NCI-H2196 treated with DMSO at 0.1 percent for 48 hours (cell line): ENCODE results near the gene PYY.

Experiments used
- DNase-seq: peaks from one replicate; lab custom pipeline; 2025; ENCODE audit not compliant: unreplicated experiment; lab: John Stamatoyannopoulos, UW

The PYY gene

DNA sequence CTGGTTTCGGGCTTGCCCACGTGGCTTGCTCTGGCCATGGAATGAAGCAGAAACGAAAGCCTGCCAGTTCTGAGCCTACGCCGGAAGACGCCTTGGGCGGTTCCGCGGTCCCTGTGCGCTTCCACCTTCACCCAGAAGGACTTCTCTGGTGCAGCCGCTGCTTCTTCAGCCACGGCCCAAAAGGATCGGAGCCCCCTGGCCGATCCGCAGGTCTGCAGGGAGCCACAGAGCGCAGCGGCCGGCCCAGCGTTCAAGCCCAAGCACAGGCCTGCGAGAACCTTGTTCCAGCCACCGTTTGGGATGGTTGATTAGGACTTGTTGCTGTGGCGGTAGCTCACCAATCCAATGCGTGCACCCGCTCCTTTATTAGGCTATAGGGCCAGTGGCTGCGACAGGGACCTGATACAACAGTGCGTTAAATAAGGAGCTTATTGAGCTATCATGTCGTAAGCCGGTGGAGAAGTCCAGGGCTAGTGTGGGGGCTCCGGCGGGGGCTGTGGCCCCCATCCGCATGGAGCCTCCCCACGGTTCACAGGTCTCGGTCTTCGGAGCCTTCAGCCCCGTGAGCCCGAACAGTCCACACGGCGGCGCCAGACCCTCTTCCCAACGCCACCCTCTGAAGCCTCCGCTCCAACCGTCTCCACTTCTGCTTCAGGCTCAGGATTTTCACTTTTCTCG lies 36.3 kb downstream of the PYY start:
- no peak for DNase-seq

- DNase-seq: no peak
These were observed 36.8 kb downstream of the PYY start for GRCh38 chr17:43917016-43917347.

- no peak for DNase-seq
These were observed 37.4 kb downstream of the PYY start for GRCh38 chr17:43916385-43916784.

GRCh38 chr17:43915559-43915958 lies 38.2 kb downstream of the PYY start:
- DNase-seq: no peak

- no peak for DNase-seq
These were observed 39.3 kb downstream of the PYY start for GRCh38 chr17:43914451-43914850.

- DNase-seq: no peak
These were observed 40.2 kb downstream of the PYY start for GRCh38 chr17:43913584-43913983.

DNA sequence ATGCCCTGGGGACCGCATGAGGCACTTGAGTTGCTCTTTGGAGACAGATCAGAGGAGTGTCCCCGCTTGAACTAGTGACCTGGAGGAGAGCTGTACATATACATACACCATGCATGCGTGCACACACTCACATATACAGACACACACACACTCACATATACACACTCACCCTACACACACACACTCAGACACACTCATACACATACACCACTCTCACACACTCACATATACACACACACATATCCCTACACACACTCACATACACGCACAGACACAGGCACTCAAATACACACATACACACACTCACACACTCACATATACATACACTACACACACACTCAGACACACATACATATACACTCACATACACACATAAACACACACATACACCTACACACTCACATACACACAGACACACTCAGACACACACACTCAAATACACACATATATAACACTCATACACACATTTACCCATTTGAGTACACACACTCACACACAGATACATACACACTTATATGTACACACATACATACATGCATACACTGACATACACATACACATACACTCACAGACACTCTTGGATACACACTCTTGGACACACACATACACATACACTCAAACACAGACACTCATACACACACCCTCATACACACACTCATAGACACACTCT lies 41.0 kb downstream of the PYY start:
- no peak for DNase-seq

DNA sequence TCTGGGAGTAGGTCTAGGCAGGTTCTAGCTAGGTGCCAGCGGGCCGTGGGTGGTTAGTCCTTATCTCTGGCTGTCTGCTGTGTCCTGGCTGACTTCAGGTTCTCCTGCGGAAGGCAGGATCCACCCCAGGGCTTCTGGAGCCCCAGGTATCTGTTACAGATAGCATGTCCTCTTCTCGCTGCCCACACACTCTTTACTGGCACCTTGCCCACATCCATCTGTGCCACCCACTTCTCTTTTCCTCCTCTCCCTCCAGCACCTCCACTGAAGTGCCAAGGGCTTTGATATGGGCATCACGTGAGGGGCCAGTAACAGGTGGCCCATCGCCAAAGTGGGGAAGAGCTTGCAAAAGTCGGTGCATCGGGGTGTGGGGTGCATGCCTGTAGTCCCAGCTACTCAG lies 41.8 kb downstream of the PYY start:
- no peak for DNase-seq

DNA sequence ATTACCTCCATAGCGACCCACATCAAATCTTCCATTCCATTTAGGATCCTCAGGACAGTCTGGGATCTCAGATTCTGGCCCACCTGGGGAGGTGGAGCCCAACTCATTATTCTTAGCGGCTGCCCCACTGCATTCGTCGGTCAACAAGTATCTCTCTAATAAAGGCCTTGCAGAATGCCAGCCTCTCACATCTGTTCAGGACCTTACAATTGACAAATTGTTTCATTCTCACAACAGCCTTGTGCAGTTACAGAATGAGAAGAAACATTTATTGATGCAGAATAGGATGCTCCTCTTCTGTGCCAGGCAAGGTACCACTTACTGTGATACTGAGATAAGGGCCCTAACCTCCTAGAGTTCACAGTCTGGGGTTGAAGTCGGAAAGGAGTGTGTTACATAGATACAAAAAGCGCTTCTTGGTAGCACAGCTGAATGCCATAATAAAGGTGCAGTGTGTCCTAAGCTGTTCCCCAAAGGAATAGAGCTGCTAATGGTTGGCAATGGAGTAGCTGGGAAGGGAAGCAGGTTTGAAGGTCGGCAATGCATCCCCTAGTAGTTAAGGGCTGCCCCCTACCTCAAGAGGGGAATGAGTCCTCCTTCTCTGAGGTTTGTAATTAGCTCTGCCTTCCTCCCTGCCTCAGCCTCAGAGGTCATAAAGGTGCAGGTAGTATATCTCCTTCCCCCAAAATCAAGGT lies 44.1 kb downstream of the PYY start:
- no peak for DNase-seq

GRCh38 chr17:43907998-43908721 lies 45.6 kb downstream of the PYY start:
- DNase-seq: no peak

DNA sequence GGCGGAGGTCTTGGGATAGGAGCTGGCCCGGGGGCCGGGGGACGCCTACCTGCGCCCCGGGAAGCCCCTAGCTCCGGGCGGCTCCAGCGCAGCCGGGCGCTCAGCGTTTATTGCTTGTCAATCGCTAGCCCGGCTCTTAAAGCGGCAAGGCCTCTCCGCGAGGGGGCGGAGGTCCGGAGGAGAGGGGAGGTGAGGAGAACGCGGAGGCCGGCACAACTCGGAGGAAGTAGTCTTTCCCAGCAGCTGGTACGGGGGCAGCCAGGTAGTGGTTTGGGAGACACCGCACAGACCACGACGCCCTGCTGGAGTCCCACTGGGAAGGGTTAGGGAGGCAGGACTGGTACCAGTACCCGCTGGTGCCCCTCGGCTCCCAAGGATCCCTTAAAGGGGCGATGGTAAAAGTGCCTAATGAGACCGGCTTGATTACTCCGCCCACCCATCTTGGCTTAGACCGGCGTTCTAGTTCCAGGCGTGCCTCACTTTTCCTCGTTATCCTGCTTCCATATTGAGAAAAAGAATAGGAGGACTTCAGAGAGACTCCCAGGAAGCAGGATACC lies 46.2 kb downstream of the PYY start, which contains the start of gene MPP2:
MPP2 (minus strand) TSS at position 112 of the 557 bp plus-strand sequence. CDS start 3,076 bp downstream, outside the sequence.
- no peak for DNase-seq

DNA sequence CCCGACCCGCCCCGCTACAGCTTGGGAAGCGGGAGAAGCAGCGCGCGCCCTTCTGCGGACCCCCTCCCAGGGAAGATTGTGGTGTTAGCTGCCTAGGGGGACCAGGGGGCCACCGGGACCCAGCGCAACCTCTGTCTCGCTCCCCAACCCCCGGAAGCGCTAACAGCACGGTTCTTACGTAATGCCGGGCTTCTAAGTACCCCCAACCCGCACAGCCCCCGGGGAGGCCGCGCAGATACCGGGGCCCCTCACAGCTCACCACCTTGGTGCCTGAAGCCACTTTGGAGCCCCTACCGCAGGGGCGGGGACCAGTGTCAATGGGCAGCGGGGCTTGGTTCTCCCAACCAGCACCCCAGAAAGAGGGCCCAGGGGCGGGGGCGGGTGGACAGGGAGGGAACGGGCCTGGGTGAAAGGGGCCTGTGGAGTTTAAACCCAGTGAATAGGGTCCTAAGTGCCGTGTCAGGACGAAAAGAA lies 46.8 kb downstream of the PYY start:
- DNase-seq: no peak

GRCh38 chr17:43905985-43906852 lies 47.5 kb downstream of the PYY start:
- DNase-seq: no peak

- no peak for DNase-seq
These were observed 48.2 kb downstream of the PYY start for GRCh38 chr17:43905400-43905984.
